Lower lobe of right lung (tissue), 2 donors: ENCODE results near the gene CACNA1D. TPM values are rescaled to one million over a fixed set of nuclear protein-coding genes. Genes with fewer than 3 reads are reported as not detected.

Source experiments
- ATAC-seq, 2 donors: fragments of 200-7000 bp; cut with Tn5 transposase; one replicate each; pipeline ENCODE4 v1.9.1; 2020 to 2022; ENCODE audit warnings: mild to moderate bottlenecking in 2 of 2, moderate library complexity in 2 of 2
- DNase-seq: peaks from one replicate; pipeline ENCODE4 v3.0.0-alpha.2; 2020
- H3K27ac ChIP-seq: fragments of 200-600 bp; one replicate; pipeline ENCODE4 v1.8.0; 2022
- H3K27me3 ChIP-seq: fragments of 200-600 bp; one replicate; pipeline ENCODE4 v1.8.0; 2022; ENCODE audit warnings: low read depth
- H3K36me3 ChIP-seq: fragments of 200-600 bp; one replicate; pipeline ENCODE4 v1.8.0; 2022; ENCODE audit warnings: mild to moderate bottlenecking
- H3K4me1 ChIP-seq: fragments of 200-600 bp; one replicate; pipeline ENCODE4 v1.8.0; 2022
- H3K4me3 ChIP-seq: fragments of 200-600 bp; one replicate; pipeline ENCODE4 v1.8.0; 2022; ENCODE audit warnings: mild to moderate bottlenecking
- H3K9me3 ChIP-seq: fragments of 200-600 bp; one replicate; pipeline ENCODE4 v1.8.0; 2022
- intact Hi-C: fragments of 100-400 bp; cut with DNase I; formaldehyde crosslinking; loops from one replicate; pipeline ENCODE4 v1.11.0; 2022
- total RNA-seq: library from RNA; stranded (reverse); fragmentation: NEBNext Ultra II Directional; extraction: Animal tissue kit (Norgen Biotek cat#: 25700); gene quantifications from one replicate; pipeline ENCODE4 v1.2.1, GENCODE V29; 2021
- TF ChIP-seq, protein P1 (sequence below): fragments of 200-600 bp; IDR thresholded peaks from one replicate; pipeline ENCODE4 v1.8.0; 2022; ENCODE audit warnings: antibody characterized with exemption, mild to moderate bottlenecking
- donor health status: DM: no; HTN: yes; CAD: no; lungs with severe emphysema.

CACNA1D gene
- total RNA-seq, 1 donor from 2014 or later: 33.6 TPM

DNA sequence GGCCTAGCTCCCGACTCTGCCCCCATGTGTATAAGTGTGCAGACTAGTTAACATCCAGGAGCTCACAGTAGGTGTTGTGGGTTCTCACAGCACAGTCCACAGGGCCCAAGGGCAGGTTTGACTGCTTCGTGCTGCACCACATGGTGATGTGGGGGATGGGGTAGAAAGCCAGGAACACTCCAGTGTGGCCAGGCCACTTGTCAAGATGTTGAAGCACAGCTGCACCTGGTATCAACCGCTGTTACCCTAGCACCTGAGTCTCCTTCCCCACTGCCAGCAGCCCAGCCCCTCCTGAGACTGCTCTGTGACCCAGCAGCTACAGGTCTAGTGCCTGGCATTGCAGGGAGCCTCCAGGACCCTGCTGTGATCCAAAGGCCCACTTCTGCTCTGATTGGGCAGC lies 298.5 kb downstream of the CACNA1D start:
- ATAC-seq (no peak), DNase-seq (no peak)
- Histone ChIP-seq H3K4me1 (no peaks in the 10 kb centered on the region), H3K36me3 (no peaks in the 10 kb centered on the region), H3K4me3 (no peak overlapping the region), H3K27me3 (no peaks in the 10 kb centered on the region), H3K27ac (no peak overlapping the region), H3K9me3 (no peaks in the 10 kb centered on the region)
- TF ChIP-seq, protein P1, sequence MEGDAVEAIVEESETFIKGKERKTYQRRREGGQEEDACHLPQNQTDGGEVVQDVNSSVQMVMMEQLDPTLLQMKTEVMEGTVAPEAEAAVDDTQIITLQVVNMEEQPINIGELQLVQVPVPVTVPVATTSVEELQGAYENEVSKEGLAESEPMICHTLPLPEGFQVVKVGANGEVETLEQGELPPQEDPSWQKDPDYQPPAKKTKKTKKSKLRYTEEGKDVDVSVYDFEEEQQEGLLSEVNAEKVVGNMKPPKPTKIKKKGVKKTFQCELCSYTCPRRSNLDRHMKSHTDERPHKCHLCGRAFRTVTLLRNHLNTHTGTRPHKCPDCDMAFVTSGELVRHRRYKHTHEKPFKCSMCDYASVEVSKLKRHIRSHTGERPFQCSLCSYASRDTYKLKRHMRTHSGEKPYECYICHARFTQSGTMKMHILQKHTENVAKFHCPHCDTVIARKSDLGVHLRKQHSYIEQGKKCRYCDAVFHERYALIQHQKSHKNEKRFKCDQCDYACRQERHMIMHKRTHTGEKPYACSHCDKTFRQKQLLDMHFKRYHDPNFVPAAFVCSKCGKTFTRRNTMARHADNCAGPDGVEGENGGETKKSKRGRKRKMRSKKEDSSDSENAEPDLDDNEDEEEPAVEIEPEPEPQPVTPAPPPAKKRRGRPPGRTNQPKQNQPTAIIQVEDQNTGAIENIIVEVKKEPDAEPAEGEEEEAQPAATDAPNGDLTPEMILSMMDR: no peak
- intact Hi-C loops: no loop called here

- DNase-seq (no peak), ATAC-seq (no peak)
- Histone ChIP-seq H3K36me3 (no peaks in the 10 kb centered on the region), H3K27me3 (no peaks in the 10 kb centered on the region), H3K4me1 (no peaks in the 10 kb centered on the region), H3K27ac (no peak overlapping the region), H3K9me3 (no peaks in the 10 kb centered on the region), H3K4me3 (no peak overlapping the region)
- TF ChIP-seq, protein P1: no peak
- intact Hi-C loops: no loop called here
These were observed 300.2 kb downstream of the CACNA1D start for GRCh38 chr3:53794597-53794996.

GRCh38 chr3:53795176-53795575 lies 300.8 kb downstream of the CACNA1D start:
- no peaks in the 10 kb centered on the region for H3K36me3 ChIP-seq
- ATAC-seq: no peak
- TF ChIP-seq, protein P1: no peak
- H3K27ac ChIP-seq: no peak overlapping the region
- H3K27me3 ChIP-seq: no peaks in the 10 kb centered on the region
- intact Hi-C loops: no loop called here
- no peaks in the 10 kb centered on the region for H3K4me1 ChIP-seq
- DNase-seq: no peak
- H3K4me3 ChIP-seq: no peak overlapping the region
- no peaks in the 10 kb centered on the region for H3K9me3 ChIP-seq

DNA sequence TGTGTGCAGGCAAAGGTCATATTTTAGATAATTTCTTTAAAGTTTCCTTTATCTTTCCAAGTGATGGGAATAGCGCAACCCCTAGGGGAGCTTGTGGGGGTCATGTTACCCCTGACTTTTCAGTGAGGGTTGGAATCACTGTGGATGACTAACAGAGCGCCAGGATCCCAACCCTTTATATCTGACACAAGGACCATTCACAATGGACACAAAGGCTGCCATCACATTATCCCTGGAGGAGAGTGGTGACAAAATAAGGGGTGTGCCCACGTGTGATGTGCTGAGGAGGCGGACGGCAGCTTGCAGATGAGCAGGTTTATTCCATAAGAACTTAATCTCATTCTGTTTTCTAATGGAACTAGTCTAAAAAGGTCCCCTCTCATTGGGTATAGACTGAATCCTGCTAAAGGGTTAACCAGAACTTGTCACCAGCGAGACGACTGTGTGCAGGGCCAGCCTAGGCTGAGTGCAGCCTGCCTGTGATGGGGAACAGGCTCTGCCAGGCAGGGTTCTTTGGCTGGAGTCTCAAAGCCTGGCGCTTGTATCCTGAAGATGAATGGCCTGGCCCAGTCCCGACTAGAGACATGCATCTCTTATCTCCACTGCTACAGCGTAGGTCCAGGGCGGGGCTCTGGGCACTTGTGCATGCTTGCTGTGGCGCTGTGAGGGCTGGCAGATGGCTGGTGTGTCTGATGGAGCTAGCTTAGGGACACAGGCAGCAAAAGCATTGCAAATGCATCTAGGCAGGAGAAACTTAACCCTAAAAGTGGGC lies 301.6 kb downstream of the CACNA1D start:
- no peaks in the 10 kb centered on the region for H3K36me3 ChIP-seq
- peak; percentile 54 to 60 for ATAC-seq
- no peaks in the 10 kb centered on the region for H3K27me3 ChIP-seq
- H3K9me3 ChIP-seq: no peaks in the 10 kb centered on the region
- intact Hi-C loops: no loop called here
- no peak for DNase-seq
- H3K27ac ChIP-seq: no peak overlapping the region
- TF ChIP-seq, protein P1: no peak
- H3K4me1 ChIP-seq: no peaks in the 10 kb centered on the region
- no peak overlapping the region for H3K4me3 ChIP-seq

DNA sequence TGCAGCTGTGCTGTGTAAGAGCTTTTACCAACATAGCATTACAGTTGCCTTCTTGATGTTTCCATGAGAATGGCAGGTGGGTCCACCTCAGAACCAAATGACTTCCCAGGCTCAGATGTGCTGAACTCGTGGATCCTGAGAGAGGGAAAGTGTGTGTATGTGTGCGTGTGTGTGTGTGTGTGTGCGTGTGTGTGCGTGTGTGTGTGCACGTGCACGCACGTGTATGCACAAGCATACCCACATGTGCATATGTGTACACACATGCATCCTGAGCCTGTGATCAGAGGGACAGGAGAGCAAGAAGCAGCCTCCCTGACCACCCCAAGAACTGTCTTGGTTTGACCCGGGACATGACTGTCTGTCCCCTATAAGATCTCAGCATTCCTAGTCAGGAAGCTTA lies 303.7 kb downstream of the CACNA1D start:
- Histone ChIP-seq H3K4me1 (no peaks in the 10 kb centered on the region), H3K27me3 (no peaks in the 10 kb centered on the region), H3K36me3 (no peaks in the 10 kb centered on the region), H3K27ac (no peak overlapping the region), H3K9me3 (no peaks in the 10 kb centered on the region), H3K4me3 (no peak overlapping the region)
- intact Hi-C loops: no loop called here
- no peak for DNase-seq
- no peak for ATAC-seq
- TF ChIP-seq, protein P1: no peak
